Melanocyte of skin (primary cell): ENCODE measurements around the gene SAMD8. TPM values are rescaled to one million over a fixed set of nuclear protein-coding genes. Genes with fewer than 3 reads are reported as not detected.

ENCODE experiments used
- total RNA-seq, 2 donors: library from RNA; depleted of rRNA; stranded (reverse); fragments of >200 nt; gene quantifications; 2 replicates each; pipeline ENCODE4 v1.2.3, GENCODE V29; 2012

The SAMD8 gene
- 10 to 100 TPM; 17.6 to 22.0 TPM for total RNA-seq

GRCh38 chr10:75111365-75111906, at the start of gene SAMD8:
TSS of gene SAMD8 (plus strand) at chr10:75111656. CDS start at chr10:75150529, 38,873 bp downstream.

GRCh38 chr10:75210282-75211006, 99.0 kb downstream of the SAMD8 start, which contains the start of gene VDAC2:
TSS of gene VDAC2 (plus strand) at chr10:75210796. CDS start at chr10:75211159, 363 bp downstream.

Other genes starting within 250 kb of the SAMD8 start
- gene VDAC2, start 99.1 kb downstream of the SAMD8 start, total RNA-seq = 100 to 1,000 TPM; 111 to 197 TPM
- 10 to 100 TPM; 10.7 to 12.0 TPM for gene COMTD1, start 124.3 kb downstream of the SAMD8 start, total RNA-seq